SU-DHL-6 (cell line): Measurements from ENCODE around the gene IDS.

ENCODE experiments used
- H2AFZ ChIP-seq: fragments of 200-600 bp; sonication (generic); 2 replicates; pipeline ENCODE4 v1.6.1; 2014; ENCODE audit warnings: low read depth, mild to moderate bottlenecking, moderate library complexity, mixed read lengths, antibody characterized with exemption, low read length; ENCODE audit not compliant: severe bottlenecking
- H3F3A ChIP-seq: fragments of 200-600 bp; shearing (Covaris generic); 2 replicates; pipeline ENCODE4 v1.6.0; 2016; ENCODE audit warnings: antibody characterized with exemption, mild to moderate bottlenecking; ENCODE audit not compliant: insufficient read depth
- H3K27ac ChIP-seq: fragments of 200-600 bp; sonication (generic); 2 replicates; pipeline ENCODE4 v1.5.1; 2016; ENCODE audit warnings: low read depth, mild to moderate bottlenecking, low read length, moderate library complexity, mixed read lengths
- H3K27me3 ChIP-seq: fragments of 200-600 bp; sonication (generic), shearing (Covaris generic); 2 replicates; pipeline ENCODE4 v1.6.0; 2014; ENCODE audit warnings: mild to moderate bottlenecking, low read length
- H3K36me3 ChIP-seq: fragments of 200-600 bp; sonication (generic); 2 replicates; pipeline ENCODE4 v1.6.1; 2014; ENCODE audit warnings: mild to moderate bottlenecking, low read length, mixed read lengths
- H3K4me2 ChIP-seq: fragments of 300-600, 200-600 bp; shearing (Covaris generic), sonication (generic); 2 replicates; pipeline ENCODE4 v1.6.0; 2014; ENCODE audit warnings: low read length, low read depth, mild to moderate bottlenecking; ENCODE audit not compliant: poor library complexity, severe bottlenecking
- H3K4me3 ChIP-seq: fragments of 200-600 bp; sonication (generic); 2 replicates; pipeline ENCODE4 v1.5.1; 2014; ENCODE audit warnings: antibody characterized with exemption, low read length, mild to moderate bottlenecking, mixed read lengths; ENCODE audit not compliant: insufficient read depth, poor library complexity, severe bottlenecking
- H3K79me2 ChIP-seq: fragments of 200-600 bp; sonication (generic); 2 replicates; pipeline ENCODE4 v1.6.1; 2014; ENCODE audit warnings: mild to moderate bottlenecking, low read length, moderate library complexity; ENCODE audit not compliant: insufficient read depth
- H3K9ac ChIP-seq: fragments of 200-600 bp; sonication (generic); 2 replicates; pipeline ENCODE4 v1.7.0; 2014; ENCODE audit warnings: mild to moderate bottlenecking, low read length
- H3K9me2 ChIP-seq: fragments of 200-600 bp; sonication (generic); replicated peaks from 2 replicates; pipeline ENCODE4 v1.6.1; 2014; ENCODE audit warnings: low read length; ENCODE audit not compliant: insufficient read depth
- H3K9me3 ChIP-seq: fragments of 200-600 bp; sonication (generic); 2 replicates; pipeline ENCODE4 v1.6.1; 2014; ENCODE audit warnings: low read length, mixed read lengths; ENCODE audit not compliant: insufficient read depth
- H4K20me1 ChIP-seq: fragments of 200-600 bp; sonication (generic); 2 replicates; pipeline ENCODE4 v1.6.1; 2014; ENCODE audit warnings: low read depth, mild to moderate bottlenecking, antibody characterized with exemption, low read length, moderate library complexity, mixed read lengths
- EZH2phosphoT487 ChIP-seq: fragments of 200-600 bp; sonication (generic), shearing (Covaris generic); conservative IDR thresholded peaks from 2 replicates; pipeline ENCODE4 v1.6.1; 2018; ENCODE audit warnings: mild to moderate bottlenecking, antibody characterized with exemption, low read length, moderate library complexity, mixed read lengths
- TF ChIP-seq, protein P1 (sequence below): fragments of 200-600 bp; sonication (generic); IDR thresholded peaks from one replicate; pipeline ENCODE4 v1.5.1; 2017; ENCODE audit warnings: antibody characterized with exemption, mild to moderate bottlenecking, low read length, moderate library complexity; ENCODE audit not compliant: insufficient read depth, poor library complexity, severe bottlenecking

The IDS gene

DNA sequence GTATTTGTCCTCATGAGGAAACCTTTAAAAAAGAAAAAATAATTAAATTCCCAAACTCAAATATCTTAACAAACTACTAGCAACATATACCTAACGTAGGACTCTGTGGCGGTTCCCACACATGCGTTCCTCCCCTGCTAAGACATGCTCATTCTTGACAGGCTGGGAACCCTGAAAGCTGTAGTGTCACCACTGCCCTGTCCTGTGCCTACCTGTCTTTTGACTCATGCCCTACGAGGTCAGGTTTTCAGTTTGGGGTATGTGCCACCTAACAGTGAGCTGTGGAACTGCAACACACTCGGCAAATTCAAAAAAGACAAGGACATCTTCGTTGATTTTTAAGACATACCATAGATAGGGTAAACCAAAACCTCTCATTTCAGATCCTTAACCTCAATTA is 17.8 kb downstream of the IDS start:
- Histone ChIP-seq H3K9ac (no peak overlapping the region), H3K79me2 (no peaks in the 10 kb centered on the region), H2AFZ (no peak overlapping the region), H3K27me3 (no peaks in the 10 kb centered on the region), H3K9me2 (no peaks in the 10 kb centered on the region), H4K20me1 (no peaks in the 10 kb centered on the region), H3K27ac (no peak overlapping the region), H3K9me3 (no peaks in the 10 kb centered on the region), H3K36me3 (no peaks in the 10 kb centered on the region), H3F3A (no peaks in the 10 kb centered on the region), H3K4me3 (no peak overlapping the region), H3K4me2 (no peak overlapping the region)
- TF ChIP-seq EZH2phosphoT487: no peak
- TF ChIP-seq, protein P1, sequence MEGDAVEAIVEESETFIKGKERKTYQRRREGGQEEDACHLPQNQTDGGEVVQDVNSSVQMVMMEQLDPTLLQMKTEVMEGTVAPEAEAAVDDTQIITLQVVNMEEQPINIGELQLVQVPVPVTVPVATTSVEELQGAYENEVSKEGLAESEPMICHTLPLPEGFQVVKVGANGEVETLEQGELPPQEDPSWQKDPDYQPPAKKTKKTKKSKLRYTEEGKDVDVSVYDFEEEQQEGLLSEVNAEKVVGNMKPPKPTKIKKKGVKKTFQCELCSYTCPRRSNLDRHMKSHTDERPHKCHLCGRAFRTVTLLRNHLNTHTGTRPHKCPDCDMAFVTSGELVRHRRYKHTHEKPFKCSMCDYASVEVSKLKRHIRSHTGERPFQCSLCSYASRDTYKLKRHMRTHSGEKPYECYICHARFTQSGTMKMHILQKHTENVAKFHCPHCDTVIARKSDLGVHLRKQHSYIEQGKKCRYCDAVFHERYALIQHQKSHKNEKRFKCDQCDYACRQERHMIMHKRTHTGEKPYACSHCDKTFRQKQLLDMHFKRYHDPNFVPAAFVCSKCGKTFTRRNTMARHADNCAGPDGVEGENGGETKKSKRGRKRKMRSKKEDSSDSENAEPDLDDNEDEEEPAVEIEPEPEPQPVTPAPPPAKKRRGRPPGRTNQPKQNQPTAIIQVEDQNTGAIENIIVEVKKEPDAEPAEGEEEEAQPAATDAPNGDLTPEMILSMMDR: no peak

DNA sequence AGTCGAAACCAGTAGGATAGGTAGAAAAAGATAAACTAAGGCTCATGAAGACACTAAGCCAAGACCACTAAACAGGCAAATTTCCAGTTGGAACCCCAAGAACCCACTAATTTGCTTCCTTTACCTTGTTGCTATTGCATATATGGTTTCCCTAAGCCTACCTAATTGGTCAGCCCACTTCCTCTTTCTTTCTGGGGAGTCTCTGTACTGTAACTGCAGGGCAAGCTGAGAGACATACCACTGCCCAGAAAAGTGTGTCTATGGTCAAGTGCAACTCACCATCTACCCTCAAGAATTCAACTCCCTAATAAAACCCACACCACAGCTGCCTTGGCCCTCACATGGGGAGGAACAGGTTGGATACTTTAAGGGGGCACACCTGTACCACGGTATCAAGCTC is 28.6 kb downstream of the IDS start:
- Histone ChIP-seq H4K20me1 (no peaks in the 10 kb centered on the region), H3F3A (no peaks in the 10 kb centered on the region), H3K9me2 (no peaks in the 10 kb centered on the region), H3K4me2 (no peak overlapping the region), H3K4me3 (no peak overlapping the region), H3K27ac (no peak overlapping the region), H3K9ac (no peak overlapping the region), H2AFZ (no peak overlapping the region), H3K27me3 (no peaks in the 10 kb centered on the region), H3K9me3 (no peaks in the 10 kb centered on the region), H3K79me2 (no peaks in the 10 kb centered on the region), H3K36me3 (peaks cover 4% of the 10 kb centered on the region; the same call in 1 of the 2 replicates)
- TF ChIP-seq, protein P1: no peak
- TF ChIP-seq EZH2phosphoT487: no peak

DNA sequence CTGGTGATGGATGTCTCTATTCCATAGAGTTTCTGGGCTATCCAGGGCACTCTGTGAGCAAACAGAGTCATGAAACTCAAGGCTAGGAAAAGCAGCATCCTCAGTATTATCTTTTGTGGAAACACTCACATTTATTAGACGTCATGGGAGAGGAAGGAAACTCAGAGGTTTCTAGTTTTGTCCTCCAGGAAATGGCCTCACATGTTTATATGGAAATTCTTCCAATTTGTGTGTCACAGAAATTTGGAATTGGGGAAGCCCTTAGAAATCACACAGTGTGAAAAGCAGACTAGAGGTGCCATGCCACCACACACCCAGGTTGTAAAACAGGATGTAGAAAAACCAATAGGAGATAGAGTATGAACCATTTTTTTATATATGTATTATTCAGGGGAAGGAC is 31.1 kb downstream of the IDS start:
- Histone ChIP-seq H3K9me3 (no peaks in the 10 kb centered on the region), H3K4me3 (no peak overlapping the region), H3K9ac (no peak overlapping the region), H3K36me3 (no peaks in the 10 kb centered on the region), H2AFZ (no peak overlapping the region), H4K20me1 (no peaks in the 10 kb centered on the region), H3K27ac (no peak overlapping the region), H3K9me2 (no peaks in the 10 kb centered on the region), H3F3A (no peaks in the 10 kb centered on the region), H3K4me2 (no peak overlapping the region), H3K27me3 (no peaks in the 10 kb centered on the region), H3K79me2 (no peaks in the 10 kb centered on the region)
- TF ChIP-seq, protein P1: no peak
- no peak for TF ChIP-seq EZH2phosphoT487
